Skin of body (tissue), 2 donors: ENCODE measurements around the gene PHRF1. TPM values are rescaled to one million over a fixed set of nuclear protein-coding genes. Genes with fewer than 3 reads are reported as not detected.
"Not testable (repeated sequence)": the region's sequence is repeated elsewhere in the genome, so short reads cannot be mapped to it uniquely, and the experiment has no call there.

ENCODE experiments used
- DNase-seq: peaks from one replicate; lab custom pipeline; 2025; lab: John Stamatoyannopoulos, UW
- total RNA-seq: library from RNA; depleted of rRNA; stranded (reverse); fragments of >200 nt; gene quantifications from one replicate; pipeline ENCODE4 v1.2.3, GENCODE V29; 2014

Gene PHRF1
- total RNA-seq, 1 donor from 2014 or later: 18.8 TPM

DNA sequence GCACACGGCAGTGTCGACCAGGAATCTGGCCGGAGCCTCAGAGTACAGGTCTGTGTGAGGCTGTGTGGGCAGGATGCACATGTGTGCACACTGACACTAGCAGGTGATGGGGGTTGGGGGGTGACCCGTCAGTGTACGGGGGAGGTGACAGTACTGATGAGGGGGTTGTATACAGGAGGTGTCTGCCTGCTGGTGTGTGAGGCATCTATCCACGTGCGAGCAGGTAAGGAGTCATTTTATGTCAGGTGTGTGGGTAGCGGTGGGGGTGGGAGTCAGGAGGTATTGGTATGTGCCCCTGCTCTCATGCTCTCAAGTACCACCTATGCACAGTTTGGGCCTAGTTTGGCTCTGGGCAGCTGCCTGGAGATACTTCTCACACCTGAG lies 4.5 kb upstream of the PHRF1 start:
- no peak for DNase-seq

DNA sequence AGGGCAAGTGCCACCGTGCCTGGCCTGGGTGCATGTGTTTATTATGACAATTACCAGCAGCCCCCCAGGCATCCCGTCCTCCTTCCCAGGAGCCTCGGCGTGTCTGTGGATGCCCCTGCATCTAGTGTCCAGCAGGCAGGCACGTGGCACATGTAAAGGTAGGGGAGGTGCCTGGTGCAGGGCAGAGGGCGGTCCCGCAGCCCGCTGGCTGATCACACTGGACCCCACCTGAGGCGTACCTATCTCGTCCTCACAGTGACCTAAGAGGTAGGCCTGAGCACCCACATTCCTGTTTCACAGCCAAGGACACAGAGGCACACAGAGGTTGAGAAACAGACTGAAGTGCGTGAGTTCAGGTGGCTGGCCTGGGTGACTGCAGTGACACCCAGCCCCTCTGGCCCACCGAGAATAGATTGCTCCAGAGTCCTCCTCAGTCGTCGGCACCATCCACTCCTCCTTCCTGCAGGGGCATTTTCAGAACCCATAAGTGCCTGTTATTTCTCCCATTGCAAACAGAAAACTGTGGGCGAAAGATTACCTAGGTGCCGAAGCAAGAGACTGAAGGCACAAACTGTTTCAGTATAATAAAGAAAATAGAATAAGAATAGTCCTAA lies 3.0 kb upstream of the PHRF1 start:
- DNase-seq: no peak

DNA sequence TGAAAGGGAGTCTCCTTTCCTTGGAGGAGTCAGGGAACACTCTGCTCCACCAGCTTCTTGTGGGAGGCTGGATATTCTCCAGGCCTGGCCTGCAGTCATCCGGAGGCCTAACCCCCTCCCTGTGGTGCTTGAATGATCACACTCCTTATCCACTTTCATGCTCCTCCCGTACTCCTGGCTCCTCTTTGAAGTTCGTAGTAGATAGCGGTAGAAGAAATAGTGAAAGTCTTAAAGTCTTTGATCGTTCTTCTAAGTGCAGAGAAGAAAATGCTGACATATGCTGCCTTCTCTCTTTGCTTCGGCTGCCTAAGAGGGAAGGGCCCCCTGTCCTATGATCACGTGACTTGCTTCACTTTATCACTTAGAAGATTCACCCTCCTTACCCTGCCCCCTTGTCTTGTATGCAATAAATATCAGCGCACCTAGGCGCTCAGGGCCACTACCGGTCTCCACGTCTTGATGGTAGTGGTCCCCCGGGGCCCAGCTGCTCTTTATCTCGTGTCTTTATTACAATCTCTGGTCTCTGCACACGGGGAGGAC lies 2.2 kb upstream of the PHRF1 start:
- DNase-seq: not testable (repeated sequence)

DNA sequence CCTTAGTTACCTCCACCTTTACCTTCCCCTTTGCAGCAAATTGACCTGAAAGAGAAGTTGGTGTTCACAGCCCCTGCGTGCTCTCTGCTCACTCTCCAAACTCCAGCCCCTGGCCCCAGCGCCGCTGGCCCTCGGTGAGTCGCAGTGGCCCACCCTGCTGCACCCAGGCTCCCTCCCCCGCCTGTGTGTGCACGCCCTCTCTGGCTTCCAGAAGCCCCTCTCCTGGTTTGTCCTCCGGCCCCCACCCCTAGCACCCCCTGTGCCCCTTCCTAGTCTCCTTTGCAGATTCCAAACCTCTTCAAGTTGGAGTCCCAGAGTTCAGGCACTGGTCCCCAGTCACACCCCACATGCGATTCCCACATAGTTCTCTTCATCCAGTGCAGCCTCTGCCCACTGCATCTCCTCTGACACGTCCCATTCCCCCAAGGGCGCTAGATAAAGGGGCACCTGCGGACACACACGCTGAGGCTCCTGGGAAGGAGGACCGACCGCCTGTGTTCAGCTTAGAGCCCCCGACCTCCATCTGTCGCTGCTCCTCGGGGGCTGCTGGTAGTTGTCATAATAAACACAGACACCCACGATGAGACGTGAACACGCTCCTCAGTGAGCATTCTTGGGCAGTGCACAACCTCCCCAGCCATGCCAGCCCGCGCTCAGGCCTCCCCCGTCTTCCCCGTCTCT lies 1.5 kb upstream of the PHRF1 start:
- no peak for DNase-seq

DNA sequence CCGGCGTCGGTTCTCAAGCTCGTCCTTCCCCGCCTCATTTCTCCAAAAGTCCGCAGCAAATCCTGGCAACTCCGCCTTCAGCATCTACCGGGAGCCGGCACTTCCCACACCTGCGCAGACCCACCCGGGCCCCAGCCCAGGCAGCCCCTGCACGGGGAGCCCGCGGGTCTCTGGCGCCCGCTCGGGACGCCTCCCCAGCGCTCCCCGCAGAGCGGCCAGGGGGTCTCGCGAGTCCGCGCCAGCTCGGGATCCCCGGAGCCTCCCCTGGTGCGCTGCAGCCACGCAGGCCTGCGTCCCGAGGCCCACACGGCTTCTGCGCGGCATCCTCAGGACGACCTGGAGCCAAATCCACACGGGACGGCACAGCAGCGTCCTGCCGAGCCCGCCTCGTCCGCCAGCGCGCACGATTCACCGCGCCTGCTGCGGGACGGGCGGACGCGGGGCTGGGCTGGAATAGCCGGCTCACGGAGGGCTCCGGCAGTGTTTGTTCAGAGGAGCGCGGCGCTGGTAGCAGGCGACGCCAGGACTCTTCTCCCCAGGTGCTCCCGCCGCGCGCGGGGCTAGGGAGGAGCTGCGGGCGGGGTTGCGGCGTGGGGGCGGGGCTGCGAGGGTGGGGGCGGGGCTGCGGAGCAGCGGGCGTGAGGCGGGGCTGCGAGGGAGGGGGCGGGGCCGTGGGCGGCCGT lies 816 bp upstream of the PHRF1 start:
- no peak for DNase-seq

DNA sequence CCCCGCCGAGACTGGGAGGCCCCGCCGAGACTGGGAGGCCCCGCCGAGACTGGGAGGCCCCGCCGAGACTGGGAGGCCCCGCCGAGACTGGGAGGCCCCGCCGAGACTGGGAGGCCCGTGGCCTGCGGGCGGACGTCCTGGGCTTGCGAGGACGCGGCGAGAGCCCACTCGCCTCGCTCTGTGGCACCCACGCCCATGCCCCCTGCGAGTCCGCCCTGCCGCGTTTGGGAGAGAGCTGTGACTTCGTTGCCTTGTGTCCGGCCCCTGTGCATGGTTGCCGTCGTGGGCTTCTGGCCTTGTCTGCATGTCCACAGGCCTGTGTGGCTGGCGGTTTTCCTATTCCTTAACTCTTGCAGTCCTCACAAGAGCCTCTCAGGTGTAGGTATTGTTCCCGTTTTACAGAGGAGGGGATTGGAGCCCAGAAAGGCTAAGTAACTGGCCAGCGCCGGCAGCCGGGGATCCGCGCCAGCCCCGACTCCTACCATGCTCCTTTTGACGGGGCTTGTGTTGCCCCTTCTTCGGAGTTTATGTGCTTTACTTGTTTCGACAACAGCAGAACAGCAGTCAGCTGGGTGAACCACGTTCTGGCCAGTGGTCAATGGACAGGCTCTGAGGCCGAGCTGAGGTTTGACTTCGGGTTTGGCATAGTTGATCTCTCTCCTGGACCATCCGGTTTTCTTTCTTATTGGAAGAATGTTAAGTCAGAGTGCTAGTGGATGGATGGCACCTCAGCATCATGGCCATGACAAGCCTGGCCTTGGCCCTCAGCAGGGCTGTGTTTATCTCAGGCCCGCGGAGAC lies 741 bp downstream of the PHRF1 start:
- no peak for DNase-seq

DNA sequence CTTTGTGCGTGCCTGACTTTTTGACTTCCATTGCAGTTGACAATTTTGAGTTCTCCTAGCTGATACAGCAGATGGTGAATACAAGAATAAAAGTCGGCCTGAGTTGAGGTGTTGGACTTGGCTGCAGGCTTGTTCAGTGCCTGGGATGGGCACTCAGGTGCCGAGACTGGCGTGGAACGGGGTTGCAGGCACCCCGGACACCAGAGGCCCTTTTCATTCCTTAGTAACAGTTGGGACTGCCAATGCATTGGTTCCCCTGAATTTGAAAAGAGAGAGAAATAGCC lies 1.3 kb downstream of the PHRF1 start:
- DNase-seq: no peak

DNA sequence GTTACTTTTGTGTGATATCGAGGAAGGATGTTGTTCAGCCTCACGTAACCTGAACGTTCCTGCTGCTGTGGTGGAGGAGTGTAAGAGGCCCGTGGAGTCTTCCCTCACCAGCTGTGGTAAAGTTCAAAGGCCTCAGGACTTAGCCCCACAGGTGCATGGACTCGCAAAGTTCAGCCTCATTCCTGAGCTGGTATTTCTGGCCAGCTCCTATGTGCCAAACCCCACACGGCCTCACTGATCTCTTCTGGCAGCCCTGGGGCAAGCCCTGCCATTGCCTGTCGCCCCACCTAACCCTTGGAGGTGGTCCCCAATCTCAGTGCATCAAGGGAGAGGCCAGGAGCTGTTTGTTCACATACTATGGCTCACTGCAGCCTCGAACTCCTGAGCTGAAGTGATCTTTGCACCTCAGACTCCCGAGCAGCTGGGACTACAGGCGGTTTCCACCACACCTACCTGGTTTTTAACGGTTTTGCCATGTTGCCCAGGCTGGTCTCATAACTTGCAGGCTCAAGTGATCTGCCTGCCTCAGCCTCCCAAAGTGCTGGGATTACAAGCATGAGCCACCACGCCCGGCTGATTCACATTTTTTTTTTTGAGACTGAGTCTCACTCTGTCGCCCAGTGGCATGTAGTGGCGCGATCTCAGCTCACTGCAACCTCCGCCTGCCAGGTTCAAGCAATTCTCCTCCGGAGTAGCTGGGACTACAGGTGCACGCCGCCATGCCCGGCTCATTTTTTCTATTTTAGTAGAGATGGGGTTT lies 2.2 kb downstream of the PHRF1 start:
- DNase-seq: no peak

DNA sequence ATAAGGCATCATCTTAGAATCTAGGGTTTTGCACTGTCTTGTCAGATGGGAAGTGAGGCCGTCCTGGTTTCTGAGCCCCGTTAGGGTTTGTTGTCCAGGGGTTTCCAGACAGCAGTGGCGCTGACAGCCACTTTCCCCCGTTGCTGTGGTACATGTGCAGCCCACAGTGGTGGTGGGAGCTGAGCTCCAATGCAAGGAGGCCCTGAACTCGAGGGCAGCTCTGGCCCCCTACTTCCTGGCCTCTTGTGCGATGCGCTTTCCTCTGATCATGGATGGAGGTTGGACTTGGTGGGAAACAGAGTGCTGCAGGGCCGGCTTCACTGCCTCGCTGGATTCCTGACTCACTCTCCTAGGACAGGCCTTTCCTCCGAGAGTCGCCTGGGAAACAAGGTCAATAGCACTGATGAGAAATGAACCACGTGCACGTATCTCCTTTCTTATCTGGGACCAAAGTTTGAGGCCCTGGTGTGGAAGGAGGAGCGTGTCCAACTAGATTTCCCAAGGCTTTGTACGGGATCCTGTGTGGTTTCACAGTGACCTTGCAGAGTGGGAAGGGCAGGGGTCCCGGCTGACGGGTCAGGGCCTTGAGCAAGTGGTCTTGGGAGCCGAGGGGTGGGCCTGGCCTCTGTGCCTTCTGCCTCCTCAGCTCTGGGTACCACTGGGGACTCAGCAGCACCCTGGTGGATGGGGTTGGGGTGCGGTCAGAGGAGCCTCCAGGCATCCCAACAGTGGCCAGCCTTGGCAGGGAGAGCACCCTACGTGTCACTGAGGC lies 3.7 kb downstream of the PHRF1 start:
- no peak for DNase-seq

DNA sequence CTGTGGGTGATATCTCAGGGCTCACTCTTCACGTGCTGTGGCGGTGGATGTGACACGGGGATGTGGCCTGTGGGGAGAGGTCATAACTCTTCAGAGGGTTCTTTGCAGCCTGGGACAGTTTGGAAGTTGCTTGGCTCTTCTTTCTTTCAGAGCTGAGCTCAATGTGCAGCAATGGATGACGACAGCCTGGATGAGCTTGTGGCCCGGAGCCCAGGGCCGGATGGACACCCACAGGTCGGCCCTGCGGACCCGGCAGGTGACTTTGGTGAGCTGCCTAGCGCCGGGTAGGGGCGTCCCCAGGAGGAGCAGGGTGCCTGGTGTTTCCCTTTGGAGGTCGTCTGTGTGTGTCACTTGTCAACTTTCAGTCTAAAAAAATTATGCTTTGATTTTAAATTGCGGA lies 5.1 kb downstream of the PHRF1 start:
- DNase-seq: no peak

DNA sequence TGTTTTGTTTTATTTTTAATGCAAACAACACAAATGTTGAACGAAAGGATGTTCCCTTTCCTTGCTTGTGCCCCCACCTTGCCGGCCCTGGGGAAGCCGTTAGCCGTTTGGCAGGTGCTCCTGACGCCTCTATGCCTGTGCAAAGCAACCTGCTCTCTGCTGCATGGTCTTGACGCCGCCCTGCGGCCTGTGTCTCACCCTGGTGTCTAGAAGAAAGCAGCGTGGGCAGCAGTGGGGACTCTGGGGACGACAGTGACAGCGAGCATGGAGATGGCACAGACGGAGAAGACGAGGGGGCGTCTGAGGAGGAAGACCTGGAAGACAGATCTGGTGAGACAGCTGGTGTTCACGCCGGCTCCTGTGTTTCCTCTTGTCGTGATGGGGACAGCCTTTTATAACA lies 5.5 kb downstream of the PHRF1 start:
- no peak for DNase-seq

DNA sequence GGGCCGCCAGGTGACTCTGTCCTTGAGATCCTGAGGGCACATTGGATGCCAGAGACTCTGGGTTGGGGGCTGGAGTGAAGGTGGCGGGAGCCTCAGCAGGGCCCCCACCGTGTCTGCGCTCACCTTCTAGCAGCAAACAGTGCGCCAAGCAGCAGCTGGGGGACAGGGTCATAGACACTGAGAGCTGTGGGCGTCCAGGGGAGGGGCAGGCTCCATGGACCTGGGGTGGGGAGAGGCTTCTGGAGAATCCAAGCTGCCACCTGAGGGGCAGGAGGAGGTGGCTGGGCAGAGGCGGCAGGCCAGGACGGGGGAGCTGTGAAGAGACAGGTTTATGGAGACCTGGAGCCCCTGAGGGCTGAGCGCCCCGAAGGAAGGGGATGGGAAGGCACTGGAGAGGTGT lies 8.0 kb downstream of the PHRF1 start:
- DNase-seq: no peak

DNA sequence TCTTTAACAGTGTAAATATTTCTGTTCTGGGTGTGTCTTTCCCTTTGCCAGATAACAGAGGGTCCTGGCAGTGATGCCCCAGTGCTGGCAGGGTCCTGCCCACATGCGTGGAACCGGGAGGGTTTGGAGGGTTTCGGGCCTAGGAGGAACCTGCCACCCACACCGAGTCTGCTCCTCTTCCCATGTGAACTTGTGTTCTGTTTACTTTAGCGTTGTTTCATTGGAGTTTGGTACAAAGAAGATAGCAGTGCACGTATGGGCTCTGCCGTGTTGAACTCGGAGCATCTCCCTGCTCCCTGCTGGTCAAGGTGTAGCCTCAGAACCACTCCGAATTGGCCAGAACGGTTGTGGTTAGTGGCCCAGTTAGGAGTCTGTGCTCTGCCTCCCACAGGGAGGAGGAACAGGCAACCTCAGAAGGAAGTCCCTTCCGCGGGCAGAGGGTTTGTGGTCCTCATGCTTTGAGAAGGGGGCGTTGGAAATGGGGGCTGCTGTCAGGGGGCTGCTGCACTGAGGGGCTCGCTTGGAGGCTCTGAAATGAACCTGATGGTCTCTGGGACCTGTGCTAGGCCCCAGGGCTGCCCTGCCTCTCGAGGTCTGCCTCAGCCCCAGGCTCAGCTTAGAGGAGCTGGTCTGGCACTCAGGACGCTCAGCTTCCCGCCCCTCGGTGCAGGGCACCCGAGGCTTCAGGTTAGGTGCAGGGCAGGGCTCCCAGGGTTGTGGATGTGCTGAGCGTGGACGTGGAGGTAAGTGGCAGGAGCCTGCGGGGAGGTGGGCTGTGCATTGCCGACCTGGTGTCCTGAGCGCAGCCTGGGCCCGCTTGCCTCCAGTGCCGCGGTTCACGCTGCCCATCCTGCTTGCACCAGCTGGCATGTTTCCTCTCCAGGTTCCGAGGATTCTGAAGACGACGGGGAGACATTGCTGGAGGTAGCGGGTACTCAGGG lies 10.4 kb downstream of the PHRF1 start:
- DNase-seq: no peak

DNA sequence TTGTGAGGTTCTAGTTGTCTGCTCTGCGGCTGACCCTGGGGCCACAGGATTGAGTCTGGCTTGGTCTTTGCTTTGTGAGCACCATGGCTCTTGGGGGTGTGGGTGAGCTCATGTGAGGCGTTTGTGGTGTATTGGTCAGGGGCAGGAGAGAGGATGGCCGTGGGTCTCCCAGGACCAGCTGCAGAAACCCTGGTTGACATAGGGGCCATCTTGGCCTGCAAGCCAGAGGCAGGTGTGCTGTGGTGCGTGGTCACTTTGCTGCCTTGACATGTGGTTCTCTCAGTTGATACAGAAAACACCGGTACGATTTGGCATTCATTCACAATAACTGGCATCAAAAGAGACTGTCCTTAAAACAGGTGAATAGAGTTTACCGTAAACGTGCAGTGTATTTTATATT lies 11.3 kb downstream of the PHRF1 start:
- DNase-seq: no peak

DNA sequence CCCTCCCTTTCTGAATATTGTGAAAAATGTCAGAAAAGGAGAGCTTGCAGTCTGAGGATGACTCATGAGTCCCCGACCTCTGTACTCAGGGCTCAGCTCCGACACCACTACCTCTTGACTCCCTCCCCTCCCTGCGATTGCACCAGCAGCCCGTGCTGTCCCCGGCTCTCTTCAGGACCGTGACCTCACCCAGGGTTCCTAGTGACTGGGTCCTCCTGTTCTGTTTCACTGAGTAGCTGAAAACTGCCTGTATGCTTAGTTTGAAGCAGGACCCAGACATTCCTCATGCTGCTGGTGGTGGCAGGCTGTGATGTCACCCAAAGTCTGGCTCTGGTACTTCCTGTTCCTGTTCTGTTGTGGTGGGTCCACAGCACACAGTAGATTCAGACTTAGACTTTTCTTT lies 11.7 kb downstream of the PHRF1 start:
- no peak for DNase-seq

DNA sequence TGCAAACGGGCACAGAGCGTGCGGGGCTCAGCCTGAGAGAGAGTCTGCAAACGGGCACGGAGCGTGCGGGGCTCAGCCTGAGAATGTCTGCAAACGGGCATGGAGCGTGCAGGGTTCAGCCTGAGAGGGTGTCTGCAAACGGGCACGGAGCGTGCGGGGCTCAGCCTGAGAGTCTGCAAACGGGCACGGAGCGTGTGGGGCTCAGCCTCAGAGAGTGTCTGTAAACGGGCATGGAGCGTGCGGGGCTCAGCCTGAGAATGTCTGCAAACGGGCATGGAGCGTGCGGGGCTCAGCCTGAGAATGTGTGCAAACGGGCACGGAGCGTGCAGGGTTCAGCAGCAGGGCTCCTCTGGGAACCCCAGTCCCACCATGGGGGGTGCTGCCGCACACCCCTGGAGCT lies 13.5 kb downstream of the PHRF1 start:
- DNase-seq: no peak

DNA sequence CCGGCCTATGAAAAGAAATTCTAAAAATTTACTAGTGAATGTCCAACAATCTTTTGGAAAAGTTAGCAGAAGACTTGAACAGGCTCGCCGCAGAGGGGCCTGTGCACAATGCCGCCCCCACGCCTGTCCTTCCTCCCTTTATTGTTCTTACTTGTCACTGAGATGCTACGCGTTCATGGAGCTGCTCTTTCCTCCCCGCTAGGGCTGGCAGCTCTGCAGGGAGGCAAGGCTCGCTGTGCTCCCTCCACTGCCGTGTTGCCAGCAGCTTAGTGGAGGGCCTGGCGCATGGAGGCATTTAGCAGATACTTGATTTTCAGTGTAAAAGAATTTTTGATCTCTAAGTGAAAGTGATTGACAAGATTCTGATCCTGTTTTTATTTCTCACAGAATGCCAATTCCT lies 14.7 kb downstream of the PHRF1 start:
- DNase-seq: no peak

DNA sequence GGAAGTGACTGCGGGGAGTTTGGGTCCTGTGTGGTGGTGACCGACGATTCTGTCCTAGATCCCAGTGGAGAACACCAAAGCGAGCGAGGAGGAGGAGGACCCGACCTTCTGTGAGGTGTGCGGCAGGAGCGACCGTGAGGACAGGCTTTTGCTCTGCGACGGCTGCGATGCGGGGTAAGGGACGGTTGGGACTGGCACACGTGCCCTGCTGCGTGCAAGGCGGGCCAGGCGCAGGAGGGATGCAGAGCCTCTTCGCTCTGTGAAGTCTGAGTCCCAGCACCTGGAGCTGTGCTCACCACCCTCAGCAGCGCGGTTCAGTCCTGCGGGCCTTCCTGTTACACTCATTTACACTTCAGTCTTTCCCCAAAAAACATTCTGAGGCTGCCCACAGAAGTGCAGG lies 16.2 kb downstream of the PHRF1 start:
- DNase-seq: no peak

DNA sequence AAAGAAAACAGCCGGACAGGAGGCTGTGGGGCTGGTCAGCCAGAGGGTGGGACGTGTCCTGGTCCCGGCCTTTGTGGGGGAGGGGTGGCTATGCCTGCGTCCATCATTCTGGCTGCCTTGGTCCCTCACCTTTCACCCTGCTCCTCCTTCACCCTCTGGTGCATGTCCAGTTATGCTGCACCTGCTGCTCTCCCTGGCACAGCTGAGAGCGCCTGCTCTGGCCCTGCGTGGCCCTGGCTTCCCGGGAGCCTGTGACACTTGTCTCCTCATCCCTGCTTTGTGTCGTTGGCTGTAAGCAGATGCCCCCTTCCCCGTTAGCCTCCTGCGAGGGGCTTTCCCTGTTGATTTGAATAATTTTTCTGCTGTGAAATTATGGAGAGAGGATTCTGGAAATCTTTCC lies 16.6 kb downstream of the PHRF1 start:
- DNase-seq: no peak

DNA sequence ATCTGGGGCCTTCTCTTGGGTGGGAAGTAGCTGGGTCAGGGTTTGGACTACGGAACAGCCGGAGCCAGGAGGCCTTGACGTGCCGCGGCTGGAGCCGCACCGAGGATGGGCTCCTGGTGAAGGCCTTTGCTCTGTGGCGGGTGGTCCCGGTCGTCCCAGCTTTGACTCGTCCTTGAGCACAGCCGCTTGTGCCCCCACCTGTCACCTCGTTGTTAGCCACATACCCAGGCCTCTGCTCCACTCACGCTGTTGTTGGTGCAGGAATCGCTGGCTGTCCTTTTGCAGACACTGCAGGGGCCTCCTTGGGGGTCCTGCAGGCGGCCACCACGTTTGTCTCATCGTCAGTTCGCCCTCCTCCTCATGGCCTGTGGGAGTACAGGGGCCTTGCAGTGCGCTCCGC lies 17.1 kb downstream of the PHRF1 start:
- no peak for DNase-seq
